BLaER1 (cell line): Measurements from ENCODE around the gene SSBP2.

Experiments used
- H3K27ac ChIP-seq: shearing (Covaris generic); formaldehyde crosslinking; 2 replicates; pipeline ENCODE4 v1.8.1; 2022
- H3K27me3 ChIP-seq: shearing (Covaris generic); formaldehyde crosslinking; 2 replicates; pipeline ENCODE4 v1.8.1; 2022
- H3K36me3 ChIP-seq: shearing (Covaris generic); formaldehyde crosslinking; 2 replicates; pipeline ENCODE4 v1.8.1; 2022
- H3K4me1 ChIP-seq: shearing (Covaris generic); formaldehyde crosslinking; 2 replicates; pipeline ENCODE4 v1.8.1; 2022
- H3K4me2 ChIP-seq: shearing (Covaris generic); formaldehyde crosslinking; 2 replicates; pipeline ENCODE4 v1.8.1; 2022
- H3K4me3 ChIP-seq: shearing (Covaris generic); formaldehyde crosslinking; 2 replicates; pipeline ENCODE4 v1.8.1; 2022
- H3K9ac ChIP-seq: shearing (Covaris generic); formaldehyde crosslinking; 2 replicates; pipeline ENCODE4 v1.8.1; 2022
- H3K9me3 ChIP-seq: shearing (Covaris generic); formaldehyde crosslinking; 2 replicates; pipeline ENCODE4 v1.8.1; 2022
- H4K20me1 ChIP-seq: shearing (Covaris generic); formaldehyde crosslinking; 2 replicates; pipeline ENCODE4 v1.8.1; 2022
- Cebpa-rat ChIP-seq: shearing (Covaris generic); IDR thresholded peaks from 2 replicates; pipeline ENCODE4 v1.8.1; 2022

The SSBP2 gene

DNA sequence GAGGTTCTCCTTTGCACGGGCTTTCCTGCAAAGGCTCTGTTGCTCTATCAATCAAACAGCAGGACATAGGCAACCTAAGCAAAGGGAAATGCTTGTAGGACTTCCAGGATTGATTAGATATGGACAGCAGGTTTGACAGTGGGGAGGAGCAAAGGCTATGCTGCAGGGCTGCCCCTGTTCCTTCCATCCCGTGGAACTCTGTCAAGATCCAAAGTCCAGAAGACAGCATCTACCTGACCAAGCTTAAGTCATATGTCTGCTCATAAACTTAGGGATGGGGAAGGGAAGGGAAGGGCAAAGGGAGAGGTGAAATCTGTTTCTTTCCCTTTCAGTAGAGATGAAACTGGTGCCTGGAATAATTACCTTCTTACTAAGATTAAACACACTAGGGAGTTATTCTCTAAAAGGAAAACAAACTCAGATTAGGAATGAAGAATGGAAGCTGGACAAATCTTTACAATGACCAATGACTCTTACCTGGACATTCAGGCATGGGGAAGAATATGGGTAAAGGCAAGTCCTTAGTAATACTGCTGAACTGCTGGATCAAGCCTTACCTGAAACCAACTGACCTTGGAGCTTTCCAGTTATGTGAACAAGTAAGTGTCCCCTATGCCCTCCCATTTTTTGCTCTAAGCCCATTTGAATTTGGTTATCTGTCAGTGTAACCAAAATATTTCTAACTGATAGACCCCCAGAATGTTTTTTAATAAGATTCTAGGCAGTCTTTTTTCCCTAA is 348.5 kb downstream of the SSBP2 start:
- Histone ChIP-seq H3K27ac (no peak overlapping the region), H3K4me3 (no peak overlapping the region), H3K4me2 (no peak overlapping the region), H3K36me3 (no peaks in the 10 kb centered on the region), H3K9me3 (no peaks in the 10 kb centered on the region), H3K9ac (no peak overlapping the region), H4K20me1 (no peaks in the 10 kb centered on the region), H3K4me1 (no peaks in the 10 kb centered on the region), H3K27me3 (no peaks in the 10 kb centered on the region)
- no peak for TF ChIP-seq Cebpa-rat

DNA sequence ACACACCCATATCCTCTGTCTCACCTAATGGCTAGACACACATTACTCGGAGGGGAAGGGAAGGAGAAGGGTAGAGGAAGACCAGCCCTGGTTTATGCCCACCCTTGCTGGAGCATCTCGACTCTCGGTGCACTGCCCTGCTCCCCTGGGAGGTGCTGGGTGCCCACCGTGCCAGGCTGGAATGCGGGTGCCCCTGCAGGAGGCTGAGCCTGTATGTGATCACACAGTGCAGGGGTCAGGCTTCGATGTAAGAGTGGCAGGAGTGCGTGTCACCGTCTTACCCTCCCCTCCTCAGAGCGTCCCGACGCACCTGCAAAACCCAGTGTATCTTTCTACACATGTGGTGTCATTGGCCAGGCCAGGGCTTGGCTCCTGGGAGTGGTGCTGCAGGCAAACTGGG is 349.6 kb downstream of the SSBP2 start:
- Histone ChIP-seq H3K27ac (no peak overlapping the region), H3K4me2 (no peak overlapping the region), H3K9ac (no peak overlapping the region), H3K4me1 (no peaks in the 10 kb centered on the region), H3K4me3 (no peak overlapping the region), H4K20me1 (no peaks in the 10 kb centered on the region), H3K9me3 (no peaks in the 10 kb centered on the region), H3K36me3 (no peaks in the 10 kb centered on the region), H3K27me3 (no peaks in the 10 kb centered on the region)
- TF ChIP-seq Cebpa-rat: no peak

DNA sequence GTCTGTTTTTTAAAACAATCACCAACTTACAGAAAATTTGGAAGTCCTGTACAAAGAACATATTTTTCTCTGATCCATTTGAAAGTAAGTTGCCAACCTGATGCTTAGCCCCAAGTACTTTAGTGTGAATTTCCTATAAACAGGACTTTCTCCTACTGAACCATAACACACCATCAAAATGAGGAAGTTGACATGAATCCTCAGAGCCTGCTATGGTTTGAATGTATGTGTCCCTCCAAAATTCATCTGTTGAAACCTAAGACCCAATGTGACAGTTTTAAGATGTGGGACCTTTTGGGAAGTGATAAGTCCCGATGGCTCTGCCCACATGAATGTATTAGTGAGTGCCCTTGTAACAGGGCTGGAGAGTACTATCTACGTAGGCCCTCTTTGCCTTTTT is 350.5 kb downstream of the SSBP2 start:
- Histone ChIP-seq H4K20me1 (no peaks in the 10 kb centered on the region), H3K36me3 (no peaks in the 10 kb centered on the region), H3K27me3 (no peaks in the 10 kb centered on the region), H3K4me2 (no peak overlapping the region), H3K4me3 (no peak overlapping the region), H3K9me3 (0 out of 2 replicates have a peak, but pooled peaks cover 2% of the 10 kb centered on the region), H3K9ac (no peak overlapping the region), H3K4me1 (no peaks in the 10 kb centered on the region), H3K27ac (no peak overlapping the region)
- no peak for TF ChIP-seq Cebpa-rat

DNA sequence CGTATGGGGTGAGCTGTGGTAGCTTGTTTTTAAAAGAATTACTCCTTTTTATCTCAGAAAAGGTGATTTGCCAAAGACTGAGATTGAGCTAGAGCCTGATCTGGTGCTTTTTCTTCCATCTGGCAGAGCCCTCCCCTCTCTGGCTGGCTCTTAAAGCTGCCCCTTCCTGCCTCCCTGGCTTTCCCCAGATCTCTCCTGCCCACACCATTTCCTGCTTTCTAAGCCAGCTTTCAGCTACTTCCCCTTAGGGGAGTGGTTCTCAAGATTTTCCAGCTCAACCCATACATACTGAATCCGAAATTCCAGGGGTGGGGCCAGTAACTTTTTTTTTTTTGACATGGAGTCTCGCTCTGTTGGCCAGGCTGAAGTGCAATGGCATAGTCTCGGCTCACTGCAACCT is 352.2 kb downstream of the SSBP2 start:
- no peaks in the 10 kb centered on the region for H3K27me3 ChIP-seq
- H3K4me2 ChIP-seq: no peak overlapping the region
- no peaks in the 10 kb centered on the region for H3K36me3 ChIP-seq
- H3K9ac ChIP-seq: no peak overlapping the region
- H3K9me3 ChIP-seq: peaks cover 13% of the 10 kb centered on the region; the same call in 1 of the 2 replicates
- no peaks in the 10 kb centered on the region for H3K4me1 ChIP-seq
- TF ChIP-seq Cebpa-rat: no peak
- no peak overlapping the region for H3K27ac ChIP-seq
- H4K20me1 ChIP-seq: no peaks in the 10 kb centered on the region
- no peak overlapping the region for H3K4me3 ChIP-seq

DNA sequence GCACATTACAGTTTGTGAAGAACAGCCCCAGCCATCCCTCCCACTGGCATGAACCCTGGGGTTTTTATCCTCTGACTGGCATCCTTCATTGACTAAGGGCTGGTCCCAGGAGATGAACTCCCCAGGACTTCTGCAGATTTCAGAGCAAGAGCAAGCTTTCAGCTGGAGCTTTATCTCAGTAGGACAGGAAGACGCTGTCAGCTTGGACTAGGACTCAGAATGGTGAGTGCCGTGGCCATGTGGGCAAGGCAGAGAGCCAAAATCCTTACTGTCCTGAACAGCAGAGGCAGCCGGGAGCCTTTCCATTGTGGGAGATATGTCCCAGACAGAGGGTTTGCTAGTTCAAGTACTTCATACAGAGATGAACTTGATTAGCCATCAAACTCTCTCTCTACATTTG is 353.7 kb downstream of the SSBP2 start:
- Histone ChIP-seq H3K27ac (no peak overlapping the region), H3K4me3 (no peak overlapping the region), H3K4me1 (no peaks in the 10 kb centered on the region), H4K20me1 (no peaks in the 10 kb centered on the region), H3K4me2 (no peak overlapping the region), H3K9ac (no peak overlapping the region), H3K36me3 (no peaks in the 10 kb centered on the region), H3K9me3 (peaks cover 17% of the 10 kb centered on the region; the same call in 1 of the 2 replicates), H3K27me3 (no peaks in the 10 kb centered on the region)
- TF ChIP-seq Cebpa-rat: no peak

DNA sequence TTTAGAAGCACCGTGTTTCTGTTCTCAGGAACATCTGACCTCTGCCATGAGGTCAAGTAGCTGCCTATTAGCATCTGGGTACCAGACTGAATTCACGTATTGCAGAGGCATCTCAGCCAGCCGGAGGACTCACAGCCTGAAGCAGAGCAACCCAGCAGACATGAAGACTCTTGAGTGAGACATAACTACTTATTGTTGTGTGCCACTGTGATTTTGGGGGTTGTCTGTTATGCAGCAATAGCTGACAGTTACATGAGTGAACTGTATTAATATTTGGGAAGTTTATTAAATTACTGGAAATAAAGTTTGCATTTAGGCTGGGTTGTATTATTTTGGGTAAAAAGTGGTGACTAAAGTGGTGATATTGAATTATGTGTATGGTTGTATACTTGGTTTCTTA is 355.6 kb downstream of the SSBP2 start:
- H3K4me2 ChIP-seq: no peak overlapping the region
- H3K9me3 ChIP-seq: peaks cover 17% of the 10 kb centered on the region; the same call in 1 of the 2 replicates
- H3K9ac ChIP-seq: no peak overlapping the region
- no peaks in the 10 kb centered on the region for H3K27me3 ChIP-seq
- no peaks in the 10 kb centered on the region for H3K4me1 ChIP-seq
- H4K20me1 ChIP-seq: no peaks in the 10 kb centered on the region
- no peak overlapping the region for H3K27ac ChIP-seq
- no peak for TF ChIP-seq Cebpa-rat
- no peak overlapping the region for H3K4me3 ChIP-seq
- H3K36me3 ChIP-seq: no peaks in the 10 kb centered on the region

DNA sequence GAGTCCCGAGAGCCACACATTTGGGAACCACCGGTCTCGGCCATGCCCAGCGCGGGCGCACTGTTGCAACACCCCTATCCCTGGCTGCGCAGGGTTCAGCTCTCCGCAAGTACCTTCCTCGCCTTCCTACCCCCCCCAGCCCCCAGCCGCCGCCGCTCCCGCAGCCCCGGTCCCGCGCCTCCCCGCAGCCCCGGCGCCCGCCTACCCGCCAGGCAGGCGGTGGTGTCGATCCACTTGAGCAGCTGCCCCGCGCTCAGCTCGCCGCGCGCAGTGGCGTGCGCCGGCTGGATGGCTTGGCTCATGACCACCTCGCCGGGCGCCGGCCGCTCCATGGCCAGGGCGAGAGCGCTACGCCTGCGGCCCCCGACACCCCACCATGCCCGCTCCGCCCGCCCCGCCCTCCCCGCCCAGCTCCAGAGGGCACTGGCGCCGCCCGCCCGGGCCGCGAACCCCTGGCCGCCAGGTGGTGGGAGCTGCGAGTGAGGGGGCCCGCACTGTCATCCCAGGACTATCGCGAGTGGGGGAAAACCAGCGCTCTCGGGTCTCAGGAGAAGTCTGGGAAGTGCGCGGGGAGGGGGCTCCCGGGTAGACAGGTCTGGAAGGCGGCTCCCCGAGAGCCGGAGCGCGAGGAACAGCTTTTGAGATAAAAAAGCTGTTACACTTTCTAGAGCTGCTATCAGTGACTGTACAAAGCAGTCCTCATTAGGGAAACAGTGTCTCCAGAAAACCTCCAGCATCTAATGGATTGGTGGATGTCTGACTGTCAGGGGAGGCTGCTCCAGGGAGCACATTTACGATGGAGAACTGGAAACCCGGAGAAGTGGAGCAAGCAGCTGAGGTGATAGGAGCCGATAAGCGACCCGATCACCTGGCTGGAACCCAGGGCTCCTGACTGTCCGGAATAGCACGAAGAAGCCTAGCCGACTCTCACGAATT is 356.8 kb downstream of the SSBP2 start, which contains the start of gene ACOT12:
ACOT12 (minus strand) TSS at position 352 of the 936 bp plus-strand sequence; CDS start at position 332, 20 bp downstream.
- no peak for TF ChIP-seq Cebpa-rat
- H3K4me2 ChIP-seq: no peak within 1 kb of the TSS
- H3K4me3 ChIP-seq: no peak within 1 kb of the TSS

DNA sequence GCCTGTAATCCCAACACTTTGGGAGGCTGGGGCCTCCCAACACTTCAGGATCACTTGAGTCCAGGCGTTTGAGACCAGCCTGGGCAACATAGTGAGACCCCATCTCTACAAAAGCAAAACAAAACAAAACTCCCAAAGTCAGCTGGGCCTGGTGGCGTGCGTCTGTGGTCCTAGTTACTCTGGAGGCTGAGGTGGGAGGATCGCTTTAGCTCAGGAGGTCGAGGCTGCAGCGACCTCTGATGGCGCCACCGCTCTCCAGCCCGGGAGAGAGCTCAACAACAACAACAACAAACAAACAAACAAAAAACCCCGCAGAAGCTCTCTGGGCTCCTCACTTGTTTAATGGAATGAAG is 357.5 kb downstream of the SSBP2 start:
- no peaks in the 10 kb centered on the region for H3K4me1 ChIP-seq
- H3K36me3 ChIP-seq: no peaks in the 10 kb centered on the region
- TF ChIP-seq Cebpa-rat: no peak
- H3K4me2 ChIP-seq: no peak overlapping the region
- H3K27ac ChIP-seq: no peak overlapping the region
- H3K9me3 ChIP-seq: peaks cover 17% of the 10 kb centered on the region; the same call in 1 of the 2 replicates
- no peaks in the 10 kb centered on the region for H3K27me3 ChIP-seq
- no peaks in the 10 kb centered on the region for H4K20me1 ChIP-seq
- H3K4me3 ChIP-seq: no peak overlapping the region
- H3K9ac ChIP-seq: no peak overlapping the region

More for the DNA sequence above, 356.8 kb downstream of the SSBP2 start, which contains the start of gene ACOT12:
- Histone ChIP-seq H3K9me3 (peaks cover 17% of the 10 kb centered on the region; the same call in 1 of the 2 replicates), H3K9ac (no peak within 1 kb of the TSS), H3K36me3 (no peaks in the 10 kb centered on the region), H3K27me3 (no peaks in the 10 kb centered on the region), H4K20me1 (no peaks in the 10 kb centered on the region), H3K27ac (no peak within 1 kb of the TSS), H3K4me1 (no peaks in the 10 kb centered on the region)

DNA sequence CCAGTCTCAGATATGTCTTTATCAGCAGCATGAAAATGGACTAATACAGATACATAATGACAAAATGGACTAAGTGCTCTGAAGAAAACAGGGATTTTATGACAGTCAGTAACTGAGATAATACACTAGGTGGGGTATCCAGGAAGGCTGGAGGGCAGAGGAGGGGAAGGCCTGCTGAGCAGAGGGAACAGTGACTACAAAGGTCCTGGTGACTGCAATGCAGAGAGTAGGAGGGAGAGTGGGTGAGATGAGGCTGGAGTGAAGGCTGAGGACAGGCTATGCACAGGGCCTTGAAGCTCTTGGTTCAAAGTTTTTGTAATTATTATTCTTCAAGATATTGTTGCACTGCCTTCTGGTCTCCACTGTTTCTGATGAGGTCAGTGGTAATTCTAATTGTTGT is 361.9 kb downstream of the SSBP2 start:
- H3K9me3 ChIP-seq: peaks cover 7% of the 10 kb centered on the region; the same call in 1 of the 2 replicates
- H3K4me1 ChIP-seq: no peaks in the 10 kb centered on the region

DNA sequence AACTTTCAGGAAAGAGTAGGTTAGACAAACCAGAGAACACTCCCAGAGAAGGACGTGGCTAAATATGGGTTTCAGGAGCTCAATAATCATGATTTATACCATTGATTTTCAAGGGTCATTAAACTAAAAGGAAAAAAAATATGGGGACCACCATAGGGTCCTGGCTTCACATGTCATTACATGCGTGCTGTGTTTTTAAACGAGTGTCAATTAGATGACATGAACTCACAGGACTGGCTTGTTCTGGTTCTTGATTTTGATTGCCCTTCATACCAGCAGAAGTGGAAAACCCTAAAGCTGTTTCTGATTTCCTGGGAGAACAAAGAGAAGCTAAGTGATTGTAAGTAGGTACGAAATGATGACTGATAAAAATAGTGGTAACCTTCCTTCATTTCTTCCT is 362.7 kb downstream of the SSBP2 start:
- H3K4me1 ChIP-seq: no peaks in the 10 kb centered on the region
- no peaks in the 10 kb centered on the region for H3K36me3 ChIP-seq
- H4K20me1 ChIP-seq: no peaks in the 10 kb centered on the region
- no peaks in the 10 kb centered on the region for H3K9me3 ChIP-seq
- no peaks in the 10 kb centered on the region for H3K27me3 ChIP-seq
- H3K4me3 ChIP-seq: no peak overlapping the region
- no peak overlapping the region for H3K9ac ChIP-seq
- no peak for TF ChIP-seq Cebpa-rat
- H3K4me2 ChIP-seq: no peak overlapping the region
- no peak overlapping the region for H3K27ac ChIP-seq

More for the DNA sequence above, 361.9 kb downstream of the SSBP2 start:
- H3K36me3 ChIP-seq: no peaks in the 10 kb centered on the region
- H3K27me3 ChIP-seq: no peaks in the 10 kb centered on the region
- H3K4me3 ChIP-seq: no peak overlapping the region
- no peak overlapping the region for H3K4me2 ChIP-seq
- no peak overlapping the region for H3K9ac ChIP-seq
- no peaks in the 10 kb centered on the region for H4K20me1 ChIP-seq
- H3K27ac ChIP-seq: no peak overlapping the region
- TF ChIP-seq Cebpa-rat: no peak
